K562 (cell line): Measurements from ENCODE around the gene TAF11L6. TPM values are rescaled to one million over a fixed set of nuclear protein-coding genes. Genes with fewer than 3 reads are reported as not detected.
"Not testable (repeated sequence)": the region's sequence is repeated elsewhere in the genome, so short reads cannot be mapped to it uniquely, and the experiment has no call there.

ENCODE experiments used
- ATAC-seq: fragments of 200-7000 bp; cut with Tn5 transposase; 3 replicates; pipeline ENCODE4 v1.9.1; 2020; ENCODE audit warnings: moderate library complexity
- BruUV-seq: library from RNA; stranded (reverse); fragments of 400-500 nt; replicated peaks from 2 replicates; lab custom pipeline; 2021; lab: Mats Ljungman, UMichigan
- CTCF ChIA-PET: fragments of 300-600 bp; formaldehyde crosslinking; extraction: SDS; loops from one replicate; lab custom pipeline; 2021; ENCODE audit warnings: low intra/inter-chr PET ratio; lab: Yijun Ruan, JAX
- POLR2A ChIA-PET: fragments of 300-600, 350-650 bp; sonication (Branson Sonifier 250); formaldehyde crosslinking; extraction: SDS; loops from one replicate; lab custom pipeline; 2021; ENCODE audit warnings: antibody characterized with exemption, inconsistent platforms; lab: Yijun Ruan, JAX
- DNase-seq, 4 experiments: peaks; one replicate each; pipeline versions ENCODE4 v3.0.0 to v3.0.0-alpha.2; 2011 to 2018; ENCODE audit warnings: low spot score in 3 of 4, mixed read lengths in 3 of 4; ENCODE audit errors: extremely low read depth in 1 of 4
- FAIRE-seq: peaks from 2 replicates; lab custom pipeline; 2011; peaks lifted over from hg19 to GRCh38; lab: Jason Lieb, UNC
- H2AFZ ChIP-seq: 2 replicates; pipeline ENCODE4 v1.6.0; 2011; ENCODE audit warnings: low read depth, low read length, control low read depth, inconsistent platforms
- H3K27ac ChIP-seq: fragments of 200-600 bp; 3 replicates; pipeline ENCODE4 v1.8.0; 2011; ENCODE audit warnings: low read depth, mild to moderate bottlenecking, control low read depth, inconsistent platforms, low read length, moderate library complexity, mixed read lengths; ENCODE audit errors: extremely low read depth
- H3K27me3 ChIP-seq, 2 experiments: fragments of 300-600 bp in 1 of 2; 2 replicates in 1 of 2; 3 replicates in 1 of 2; pipeline versions ENCODE4 v1.6.0 to v1.8.0; 2011; ENCODE audit warnings: inconsistent platforms in 2 of 2, low read length in 2 of 2, mild to moderate bottlenecking in 1 of 2, mixed read lengths in 1 of 2, moderate library complexity in 1 of 2; ENCODE audit not compliant: control insufficient read depth in 2 of 2, insufficient read depth in 2 of 2
- H3K36me3 ChIP-seq: fragments of 300-600 bp; 3 replicates; pipeline ENCODE4 v1.8.0; 2011; ENCODE audit warnings: mild to moderate bottlenecking, low read length, inconsistent platforms; ENCODE audit not compliant: control insufficient read depth, insufficient read depth
- H3K4me1 ChIP-seq, 2 experiments: fragments of 200-600 bp in 1 of 2; replicated peaks in 1 of 2; 2 replicates in 1 of 2; 3 replicates in 1 of 2; pipeline versions ENCODE4 v1.5.1 to v1.8.0; 2011; ENCODE audit warnings: inconsistent platforms in 2 of 2, low read length in 2 of 2, mild to moderate bottlenecking in 1 of 2, mixed read lengths in 1 of 2, moderate library complexity in 1 of 2; ENCODE audit not compliant: control insufficient read depth in 2 of 2, insufficient read depth in 2 of 2
- H3K4me2 ChIP-seq: 2 replicates; pipeline ENCODE4 v1.6.1; 2011; ENCODE audit warnings: low read length, control low read depth, inconsistent platforms, mixed read lengths; ENCODE audit not compliant: insufficient read depth
- H3K4me3 ChIP-seq: fragments of 200-600 bp; sonication (generic), shearing (Covaris generic); 2 replicates; pipeline ENCODE4 v1.5.1; 2016; ENCODE audit warnings: control low read depth, inconsistent platforms
- H3K79me2 ChIP-seq: fragments of 200-600 bp; 3 replicates; pipeline ENCODE4 v1.8.0; 2011; ENCODE audit warnings: low read length, inconsistent platforms; ENCODE audit not compliant: control insufficient read depth, insufficient read depth
- H3K9ac ChIP-seq, 2 experiments: 2 replicates each; pipeline versions ENCODE4 v1.6.0 to v1.6.1; 2011; ENCODE audit warnings: low read depth in 2 of 2, low read length in 2 of 2, control low read depth in 1 of 2, inconsistent platforms in 1 of 2, mild to moderate bottlenecking in 1 of 2, mixed read lengths in 1 of 2; ENCODE audit not compliant: insufficient read depth in 1 of 2
- H3K9me1 ChIP-seq: one replicate; pipeline ENCODE4 v1.6.0; 2011; ENCODE audit warnings: inconsistent platforms, mild to moderate bottlenecking, low read length, moderate library complexity; ENCODE audit not compliant: control insufficient read depth, insufficient read depth
- H3K9me3 ChIP-seq: replicated peaks from 2 replicates; pipeline ENCODE4 v1.5.1; 2011; ENCODE audit warnings: low read depth, low read length, inconsistent platforms; ENCODE audit not compliant: control insufficient read depth, insufficient read depth
- H4K20me1 ChIP-seq: replicated peaks from 2 replicates; pipeline ENCODE4 v1.6.1; 2011; ENCODE audit warnings: low read length, inconsistent platforms, mixed read lengths; ENCODE audit not compliant: control insufficient read depth, insufficient read depth
- RNF2 ChIP-seq: sonication (generic); IDR thresholded peaks from 2 replicates; pipeline ENCODE4 v1.6.1; 2016
- WGBS: fragments of 100-300 bp; shearing (Covaris generic); methylation state at CpG from one replicate; pipeline ENCODE4 v1.1.6; 2016; ENCODE audit warnings: low coverage, mixed read lengths; ENCODE audit not compliant: insufficient coverage; ENCODE audit errors: missing lambda C conversion rate; 5-methylcytosine and 5-hydroxymethylcytosine counted together
- in situ Hi-C: fragments of 300-500 bp; cut with MboI; formaldehyde crosslinking; loops from 4 replicates; pipeline ENCODE4 v1.15.0; 2018; ENCODE audit warnings: inconsistent platforms, mixed read lengths
- intact Hi-C: fragments of 100-400 bp; cut with micrococcal nuclease; formaldehyde crosslinking; loops from 2 replicates; pipeline ENCODE4 v1.14.2; 2022
- polyA plus RNA-seq, 8 experiments: library from polyadenylated mRNA; depleted of rRNA in 4 of 8; stranded (reverse) in 5 of 8; unstranded in 3 of 8; fragments of >200 nt; fragmentation: Nextera tagmentation in 2 of 8; fragmentation: Illumina TruSeq in 1 of 8; extraction: Ambion mirVana in 2 of 8; extraction: Trizol in 1 of 8; gene quantifications; 2 replicates each; pipeline versions ENCODE4 v1.2.1 to v1.2.3, GENCODE V29; 2011 to 2014; ENCODE audit warnings: inconsistent platforms in 1 of 8, missing spikeins in 1 of 8
- small RNA-seq: library from RNA; depleted of rRNA; stranded (forward); fragments of <200 nt; gene quantifications from one replicate; pipeline ENCODE3, GENCODE V24; 2014
- total RNA-seq, 7 experiments: library from RNA; depleted of rRNA in 6 of 7; stranded (reverse); fragments of >200 nt in 6 of 7; fragmentation: Illumina TruSeq in 2 of 7; extraction: Trizol in 2 of 7; gene quantifications; 2 replicates each; pipeline versions ENCODE4 v1.2.1 to v1.2.3, GENCODE V29; 2011 to 2021; ENCODE audit warnings: low replicate concordance in 1 of 7

The TAF11L6 gene
- total and polyA plus RNA-seq, 9 of the 15 experiments (the other 6 are each of a cell fraction or from before 2014, with no cell fraction given), result not detected

DNA sequence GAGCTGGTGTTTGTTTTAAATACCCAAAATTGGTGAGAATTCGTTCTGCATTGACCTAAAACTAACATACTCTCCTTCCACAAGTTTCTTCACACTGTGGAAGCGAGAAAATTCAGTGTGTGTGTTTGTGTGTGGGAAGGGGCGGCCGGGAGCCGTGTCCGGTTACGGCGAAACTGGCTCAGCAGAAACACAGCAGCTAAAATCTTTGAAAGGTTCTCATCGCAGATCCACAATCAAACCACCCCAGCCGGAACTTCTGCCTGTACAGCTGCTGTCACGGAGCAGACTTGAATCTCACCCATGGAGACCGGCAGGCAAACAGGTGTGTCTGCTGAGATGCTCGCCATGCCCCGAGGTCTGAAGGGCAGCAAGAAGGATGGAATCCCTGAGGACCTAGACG, 3.5 kb upstream of the TAF11L6 start, which contains the start of gene TAF11L5:
Gene TAF11L5, plus strand, starts transcription at position 301 of the 400 bp plus-strand sequence.
- BruUV-seq, H3K79me2 ChIP-seq, H3K4me3 ChIP-seq, ATAC-seq, H3K9me1 ChIP-seq, H3K4me1 ChIP-seq, DNase-seq, H4K20me1 ChIP-seq, POLR2A ChIA-PET, H3K27ac ChIP-seq, H2AFZ ChIP-seq, H3K27me3 ChIP-seq, FAIRE-seq, H3K9ac ChIP-seq, H3K9me3 ChIP-seq, CTCF ChIA-PET, H3K36me3 ChIP-seq, intact Hi-C loops, H3K4me2 ChIP-seq: not testable (repeated sequence)
- no CpG with 5 or more reads among the region's 15 CpGs for WGBS
- in situ Hi-C loops, result loop anchor here (5.0 kb wide), 1 partner anchor 82 kb away; no protein-coding TSS in a partner anchor

DNA sequence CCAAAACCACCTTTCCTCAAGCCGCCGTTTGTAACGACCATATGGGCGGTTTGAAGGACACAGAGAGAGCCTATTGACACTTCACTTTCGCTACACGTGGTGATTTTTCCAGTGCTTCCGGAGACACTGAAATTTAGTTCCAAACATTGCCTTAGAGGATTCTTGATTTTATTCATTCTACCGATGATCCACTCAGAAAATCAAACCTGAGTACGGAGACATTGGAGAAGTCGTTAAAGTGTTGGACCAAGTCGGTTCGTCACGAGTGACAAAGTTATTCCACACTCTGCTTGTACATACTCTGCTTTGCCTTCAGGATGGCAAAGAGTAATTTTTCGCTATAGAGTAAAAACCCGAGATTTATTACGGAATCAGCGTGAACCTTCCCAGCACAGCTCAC, 2.0 kb upstream of the TAF11L6 start:
- WGBS, result 1% methylated on average over 9 of the region's 17 CpGs
- intact Hi-C loops, H3K79me2 ChIP-seq, FAIRE-seq, DNase-seq, H3K9me3 ChIP-seq, H3K27me3 ChIP-seq, H2AFZ ChIP-seq, H3K4me2 ChIP-seq, H4K20me1 ChIP-seq, H3K9me1 ChIP-seq, H3K36me3 ChIP-seq, BruUV-seq, H3K9ac ChIP-seq, POLR2A ChIA-PET, H3K4me1 ChIP-seq, H3K27ac ChIP-seq, H3K4me3 ChIP-seq, CTCF ChIA-PET, ATAC-seq: not testable (repeated sequence)
- TF ChIP-seq RNF2, result peak; percentile 59; the same call in 1 of the 2 replicates
- in situ Hi-C loops, result loop anchor here (5.0 kb wide), 1 partner anchor 81 kb away; no protein-coding TSS in a partner anchor

Small RNA genes within 50 kb of the gene (small RNA-seq; reads per million reads assigned to genes)
- not detected for gene AC106774.3

Other genes starting within 250 kb of the TAF11L6 start
Only the 7 nearest of the 12 such genes appear.
- not detected in 2 replicates for gene TAF11L2, start 30.4 kb upstream of the TAF11L6 start, total RNA-seq (2014; rRNA removed)
- gene TAF11L2, start 30.4 kb upstream of the TAF11L6 start, total RNA-seq (2014; rRNA removed; fragmentation: Illumina TruSeq; extraction: Trizol), result not detected in 2 replicates
- gene TAF11L2, start 30.4 kb upstream of the TAF11L6 start, total RNA-seq (2015; rRNA removed; fragmentation: Illumina TruSeq; extraction: Trizol), result not detected in 2 replicates
- not detected in 2 replicates for gene TAF11L2, start 30.4 kb upstream of the TAF11L6 start, total RNA-seq (2021)
- gene TAF11L2, start 30.4 kb upstream of the TAF11L6 start, polyA plus RNA-seq (2011; rRNA removed), result not detected in 2 replicates
- gene TAF11L2, start 30.4 kb upstream of the TAF11L6 start, polyA plus RNA-seq (2014; fragmentation: Illumina TruSeq; extraction: Trizol), result not detected in 2 replicates
- not detected for gene TAF11L2, start 30.4 kb upstream of the TAF11L6 start, polyA plus RNA-seq (2014; fragmentation: Nextera tagmentation; extraction: Ambion mirVana)
- gene TAF11L2, start 30.4 kb upstream of the TAF11L6 start, polyA plus RNA-seq (2014; rRNA removed), result not detected in 2 replicates
- gene TAF11L3, start 10.3 kb upstream of the TAF11L6 start, total RNA-seq (2014; rRNA removed), result not detected in 2 replicates
- not detected in 2 replicates for gene TAF11L3, start 10.3 kb upstream of the TAF11L6 start, total RNA-seq (2014; rRNA removed; fragmentation: Illumina TruSeq; extraction: Trizol)
- not detected in 2 replicates for gene TAF11L3, start 10.3 kb upstream of the TAF11L6 start, total RNA-seq (2015; rRNA removed; fragmentation: Illumina TruSeq; extraction: Trizol)
- not detected in 2 replicates for gene TAF11L3, start 10.3 kb upstream of the TAF11L6 start, total RNA-seq (2021)
- not detected in 2 replicates for gene TAF11L3, start 10.3 kb upstream of the TAF11L6 start, polyA plus RNA-seq (2011; rRNA removed)
- not detected in 2 replicates for gene TAF11L3, start 10.3 kb upstream of the TAF11L6 start, polyA plus RNA-seq (2014; fragmentation: Illumina TruSeq; extraction: Trizol)
- not detected for gene TAF11L3, start 10.3 kb upstream of the TAF11L6 start, polyA plus RNA-seq (2014; fragmentation: Nextera tagmentation; extraction: Ambion mirVana)
- gene TAF11L3, start 10.3 kb upstream of the TAF11L6 start, polyA plus RNA-seq (2014; rRNA removed), result 0.20 TPM in 1 of 2 replicates, not detected in the other
- not detected in 2 replicates for gene TAF11L4, start 6.9 kb upstream of the TAF11L6 start, total RNA-seq (2014; rRNA removed)
- not detected in 2 replicates for gene TAF11L4, start 6.9 kb upstream of the TAF11L6 start, total RNA-seq (2014; rRNA removed; fragmentation: Illumina TruSeq; extraction: Trizol)
- gene TAF11L4, start 6.9 kb upstream of the TAF11L6 start, total RNA-seq (2015; rRNA removed; fragmentation: Illumina TruSeq; extraction: Trizol), result not detected in 2 replicates
- gene TAF11L4, start 6.9 kb upstream of the TAF11L6 start, total RNA-seq (2021), result not detected in 2 replicates
- gene TAF11L4, start 6.9 kb upstream of the TAF11L6 start, polyA plus RNA-seq (2011; rRNA removed), result not detected in 2 replicates
- gene TAF11L4, start 6.9 kb upstream of the TAF11L6 start, polyA plus RNA-seq (2014; fragmentation: Illumina TruSeq; extraction: Trizol), result not detected in 2 replicates
- not detected for gene TAF11L4, start 6.9 kb upstream of the TAF11L6 start, polyA plus RNA-seq (2014; fragmentation: Nextera tagmentation; extraction: Ambion mirVana)
- gene TAF11L4, start 6.9 kb upstream of the TAF11L6 start, polyA plus RNA-seq (2014; rRNA removed), result not detected in 2 replicates
- gene TAF11L5, start 3.4 kb upstream of the TAF11L6 start, total RNA-seq (2014; rRNA removed), result 0.57 and 0.68 TPM in 2 replicates
- 0.29 TPM in 1 of 2 replicates, not detected in the other for gene TAF11L5, start 3.4 kb upstream of the TAF11L6 start, total RNA-seq (2014; rRNA removed; fragmentation: Illumina TruSeq; extraction: Trizol)
- not detected in 2 replicates for gene TAF11L5, start 3.4 kb upstream of the TAF11L6 start, total RNA-seq (2015; rRNA removed; fragmentation: Illumina TruSeq; extraction: Trizol)
- gene TAF11L5, start 3.4 kb upstream of the TAF11L6 start, total RNA-seq (2021), result 0.53 TPM in 1 of 2 replicates, not detected in the other
- 3.7 TPM in 1 of 2 replicates, not detected in the other for gene TAF11L5, start 3.4 kb upstream of the TAF11L6 start, polyA plus RNA-seq (2011; rRNA removed)
- gene TAF11L5, start 3.4 kb upstream of the TAF11L6 start, polyA plus RNA-seq (2014; fragmentation: Illumina TruSeq; extraction: Trizol), result not detected in 2 replicates
- under 1 TPM in 1 of 2 experiments, not detected in 1; 0.27 TPM for gene TAF11L5, start 3.4 kb upstream of the TAF11L6 start, polyA plus RNA-seq (2014; fragmentation: Nextera tagmentation; extraction: Ambion mirVana)
- gene TAF11L5, start 3.4 kb upstream of the TAF11L6 start, polyA plus RNA-seq (2014; rRNA removed), result 0.20 TPM in 1 of 2 replicates, not detected in the other
- not detected in 2 replicates for gene TAF11L7, start 57.1 kb downstream of the TAF11L6 start, total RNA-seq (2014; rRNA removed)
- gene TAF11L7, start 57.1 kb downstream of the TAF11L6 start, total RNA-seq (2014; rRNA removed; fragmentation: Illumina TruSeq; extraction: Trizol), result not detected in 2 replicates
- gene TAF11L7, start 57.1 kb downstream of the TAF11L6 start, total RNA-seq (2015; rRNA removed; fragmentation: Illumina TruSeq; extraction: Trizol), result not detected in 2 replicates
- gene TAF11L7, start 57.1 kb downstream of the TAF11L6 start, total RNA-seq (2021), result not detected in 2 replicates
- gene TAF11L7, start 57.1 kb downstream of the TAF11L6 start, polyA plus RNA-seq (2011; rRNA removed), result 1.9 TPM in 1 of 2 replicates, not detected in the other
- gene TAF11L7, start 57.1 kb downstream of the TAF11L6 start, polyA plus RNA-seq (2014; fragmentation: Illumina TruSeq; extraction: Trizol), result not detected in 2 replicates
- under 1 TPM in 1 of 2 experiments, not detected in 1; 0.27 TPM for gene TAF11L7, start 57.1 kb downstream of the TAF11L6 start, polyA plus RNA-seq (2014; fragmentation: Nextera tagmentation; extraction: Ambion mirVana)
- gene TAF11L7, start 57.1 kb downstream of the TAF11L6 start, polyA plus RNA-seq (2014; rRNA removed), result 0.20 TPM in 1 of 2 replicates, not detected in the other
- not detected in 2 replicates for gene TAF11L8, start 62.3 kb downstream of the TAF11L6 start, total RNA-seq (2014; rRNA removed)
- not detected in 2 replicates for gene TAF11L8, start 62.3 kb downstream of the TAF11L6 start, total RNA-seq (2014; rRNA removed; fragmentation: Illumina TruSeq; extraction: Trizol)
- not detected in 2 replicates for gene TAF11L8, start 62.3 kb downstream of the TAF11L6 start, total RNA-seq (2015; rRNA removed; fragmentation: Illumina TruSeq; extraction: Trizol)
- not detected in 2 replicates for gene TAF11L8, start 62.3 kb downstream of the TAF11L6 start, total RNA-seq (2021)
- not detected in 2 replicates for gene TAF11L8, start 62.3 kb downstream of the TAF11L6 start, polyA plus RNA-seq (2011; rRNA removed)
- gene TAF11L8, start 62.3 kb downstream of the TAF11L6 start, polyA plus RNA-seq (2014; fragmentation: Illumina TruSeq; extraction: Trizol), result not detected in 2 replicates
- not detected for gene TAF11L8, start 62.3 kb downstream of the TAF11L6 start, polyA plus RNA-seq (2014; fragmentation: Nextera tagmentation; extraction: Ambion mirVana)
- gene TAF11L8, start 62.3 kb downstream of the TAF11L6 start, polyA plus RNA-seq (2014; rRNA removed), result not detected in 2 replicates
- gene TAF11L9, start 65.7 kb downstream of the TAF11L6 start, total RNA-seq (2014; rRNA removed), result 0.57 and 0.68 TPM in 2 replicates
- gene TAF11L9, start 65.7 kb downstream of the TAF11L6 start, total RNA-seq (2014; rRNA removed; fragmentation: Illumina TruSeq; extraction: Trizol), result 0.29 TPM in 1 of 2 replicates, not detected in the other
- gene TAF11L9, start 65.7 kb downstream of the TAF11L6 start, total RNA-seq (2015; rRNA removed; fragmentation: Illumina TruSeq; extraction: Trizol), result not detected in 2 replicates
- gene TAF11L9, start 65.7 kb downstream of the TAF11L6 start, total RNA-seq (2021), result 0.53 TPM in 1 of 2 replicates, not detected in the other
- gene TAF11L9, start 65.7 kb downstream of the TAF11L6 start, polyA plus RNA-seq (2011; rRNA removed), result not detected in 2 replicates
- not detected in 2 replicates for gene TAF11L9, start 65.7 kb downstream of the TAF11L6 start, polyA plus RNA-seq (2014; fragmentation: Illumina TruSeq; extraction: Trizol)
- under 1 TPM in 1 of 2 experiments, not detected in 1; 0.27 TPM for gene TAF11L9, start 65.7 kb downstream of the TAF11L6 start, polyA plus RNA-seq (2014; fragmentation: Nextera tagmentation; extraction: Ambion mirVana)
- gene TAF11L9, start 65.7 kb downstream of the TAF11L6 start, polyA plus RNA-seq (2014; rRNA removed), result 0.20 TPM in 1 of 2 replicates, not detected in the other